GF-D8 (cell line): Measurements from ENCODE around the gene CTLA4.
"Not testable (repeated sequence)": the region's sequence is repeated elsewhere in the genome, so short reads cannot be mapped to it uniquely, and the experiment has no call there.

Source experiments
- DNase-seq: peaks from one replicate; lab custom pipeline; 2025; lab: John Stamatoyannopoulos, UW

The CTLA4 gene

DNA sequence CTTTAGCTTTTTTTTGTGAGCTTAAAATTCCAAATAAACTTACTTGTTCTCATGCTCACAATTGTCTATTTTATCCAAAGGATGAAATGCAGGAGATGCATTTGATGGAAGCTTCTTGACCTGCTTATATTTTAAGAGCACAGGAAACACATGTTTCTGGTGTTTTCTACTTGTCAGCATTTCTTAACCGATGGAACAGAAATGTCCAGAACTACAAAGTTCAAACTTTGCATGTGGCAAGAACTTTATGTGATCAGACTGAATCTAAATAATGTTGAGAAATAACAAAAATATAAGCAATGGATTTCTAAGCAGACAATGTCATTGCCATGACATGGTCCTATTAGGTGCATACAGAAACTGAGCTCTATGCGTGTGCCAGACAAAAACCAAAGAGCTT is 9.9 kb upstream of the CTLA4 start:
- no peak for DNase-seq

- DNase-seq = no peak
These were observed 9.4 kb upstream of the CTLA4 start for GRCh38 chr2:203858176-203858575.

- DNase-seq = no peak
These were observed 8.4 kb upstream of the CTLA4 start for GRCh38 chr2:203859030-203859789.

GRCh38 chr2:203861197-203861596 is 6.4 kb upstream of the CTLA4 start:
- DNase-seq = no peak

DNA sequence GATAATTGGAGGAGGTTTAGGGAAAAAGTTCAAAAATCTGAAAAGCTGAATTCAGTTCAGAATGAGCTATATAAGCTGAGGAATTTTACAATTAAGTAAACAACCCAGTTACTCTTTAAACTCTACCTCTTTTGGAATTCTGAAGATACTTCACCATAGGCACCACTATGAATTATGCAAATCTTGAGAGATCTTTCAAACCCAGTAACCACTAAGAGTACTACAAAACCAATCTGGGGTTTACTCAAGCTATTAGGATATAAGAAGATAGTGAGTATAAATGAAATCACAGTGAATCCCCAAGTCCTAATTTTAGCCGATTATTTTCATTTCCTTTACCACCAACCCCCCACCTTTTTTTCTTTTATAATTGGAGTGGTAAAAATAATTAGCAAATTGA is 6.0 kb upstream of the CTLA4 start:
- DNase-seq = no peak

DNA sequence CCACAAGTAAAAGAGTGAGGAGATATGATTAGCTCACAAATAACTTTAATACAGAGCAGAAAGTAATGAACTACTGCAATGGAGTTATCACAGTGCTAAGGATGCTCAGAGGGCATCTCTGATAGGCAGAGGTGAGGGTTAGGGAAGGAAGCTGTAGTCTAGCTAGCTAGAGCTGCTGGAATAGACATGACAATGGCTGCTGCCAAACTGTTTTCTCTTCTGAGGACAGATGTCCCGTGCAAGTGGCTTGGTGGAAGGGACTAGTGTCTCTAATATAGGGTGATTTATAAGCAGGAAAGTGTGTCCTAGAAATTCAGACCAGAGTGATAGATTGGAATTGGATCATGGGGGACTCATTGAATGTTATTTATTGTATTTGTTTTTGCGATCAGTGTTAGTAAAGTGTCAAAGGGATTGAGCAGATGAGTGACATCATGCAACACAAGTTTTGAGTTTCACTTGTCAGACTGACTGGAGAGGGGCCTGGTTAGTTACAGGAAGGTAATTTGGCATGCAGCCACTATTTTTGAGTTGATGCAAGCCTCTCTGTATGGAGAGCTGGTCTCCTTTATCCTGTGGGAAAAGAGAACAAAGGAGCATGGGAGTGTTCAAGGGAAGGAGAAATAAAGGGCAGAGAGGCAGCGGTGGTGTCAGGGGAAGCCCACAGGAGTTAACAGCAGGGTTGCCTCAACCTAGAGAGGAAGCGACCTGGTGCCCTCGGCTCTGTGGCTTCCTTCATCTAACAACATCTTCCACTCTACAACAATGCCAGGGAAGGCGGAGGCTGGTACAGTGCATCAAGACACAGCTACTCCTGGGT is 1.9 kb downstream of the CTLA4 start:
- no peak for DNase-seq

DNA sequence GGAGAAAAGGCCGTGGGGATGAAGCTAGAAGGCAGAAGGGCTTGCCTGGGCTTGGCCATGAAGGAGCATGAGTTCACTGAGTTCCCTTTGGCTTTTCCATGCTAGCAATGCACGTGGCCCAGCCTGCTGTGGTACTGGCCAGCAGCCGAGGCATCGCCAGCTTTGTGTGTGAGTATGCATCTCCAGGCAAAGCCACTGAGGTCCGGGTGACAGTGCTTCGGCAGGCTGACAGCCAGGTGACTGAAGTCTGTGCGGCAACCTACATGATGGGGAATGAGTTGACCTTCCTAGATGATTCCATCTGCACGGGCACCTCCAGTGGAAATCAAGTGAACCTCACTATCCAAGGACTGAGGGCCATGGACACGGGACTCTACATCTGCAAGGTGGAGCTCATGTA is 2.9 kb downstream of the CTLA4 start:
- DNase-seq = no peak

GRCh38 chr2:203870941-203871340 is 3.4 kb downstream of the CTLA4 start:
- no peak for DNase-seq

- DNase-seq = no peak
These were observed 3.9 kb downstream of the CTLA4 start for GRCh38 chr2:203871371-203871983.

- no peak for DNase-seq
These were observed 5.9 kb downstream of the CTLA4 start for GRCh38 chr2:203873461-203873860.

GRCh38 chr2:203873921-203874631 is 6.5 kb downstream of the CTLA4 start:
- DNase-seq = no peak

DNA sequence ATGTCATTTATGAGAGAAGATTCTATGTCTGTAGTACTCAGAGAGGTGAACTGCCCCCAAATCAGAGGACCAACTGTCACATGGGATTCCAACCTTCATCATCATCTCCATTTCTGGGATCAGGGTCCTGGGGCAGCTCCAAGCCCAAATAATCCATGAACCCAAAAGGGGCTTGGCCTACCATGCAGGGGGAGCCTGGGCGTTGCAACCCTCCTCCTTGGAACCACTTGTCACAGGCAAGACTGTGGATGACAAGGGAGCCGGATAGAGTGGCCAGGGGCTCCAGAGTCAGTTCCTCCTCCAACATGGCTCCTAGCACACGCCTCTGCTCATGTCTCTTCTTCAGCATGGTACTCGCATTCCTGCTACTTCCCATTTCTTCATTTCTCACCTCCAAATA is 7.9 kb downstream of the CTLA4 start:
- DNase-seq = no peak

- DNase-seq = no peak
These were observed 8.8 kb downstream of the CTLA4 start for GRCh38 chr2:203876328-203876727.

- no peak for DNase-seq
These were observed 10.5 kb downstream of the CTLA4 start for GRCh38 chr2:203878063-203878462.

- DNase-seq = no peak
These were observed 13.1 kb downstream of the CTLA4 start for GRCh38 chr2:203880557-203881125.

DNA sequence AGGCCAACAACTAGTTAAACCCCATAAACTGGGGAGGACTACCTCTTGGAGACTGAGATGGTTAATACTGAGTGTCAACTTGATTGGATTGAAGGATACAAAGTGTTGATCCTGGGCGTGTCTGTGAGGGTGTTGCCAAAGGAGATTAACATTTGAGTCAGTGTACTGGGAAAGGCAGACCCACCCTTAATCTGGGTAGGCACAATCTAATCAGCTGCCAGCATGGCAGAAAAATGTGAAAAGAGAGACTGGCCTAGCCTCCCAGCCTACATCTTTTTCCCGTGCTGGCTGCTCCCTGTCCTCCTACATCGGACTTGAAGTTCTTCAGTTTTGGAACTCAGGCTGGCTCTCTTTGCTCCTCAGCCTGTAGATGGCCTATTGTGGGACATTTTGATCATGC is 13.6 kb downstream of the CTLA4 start:
- not testable (repeated sequence) for DNase-seq

DNA sequence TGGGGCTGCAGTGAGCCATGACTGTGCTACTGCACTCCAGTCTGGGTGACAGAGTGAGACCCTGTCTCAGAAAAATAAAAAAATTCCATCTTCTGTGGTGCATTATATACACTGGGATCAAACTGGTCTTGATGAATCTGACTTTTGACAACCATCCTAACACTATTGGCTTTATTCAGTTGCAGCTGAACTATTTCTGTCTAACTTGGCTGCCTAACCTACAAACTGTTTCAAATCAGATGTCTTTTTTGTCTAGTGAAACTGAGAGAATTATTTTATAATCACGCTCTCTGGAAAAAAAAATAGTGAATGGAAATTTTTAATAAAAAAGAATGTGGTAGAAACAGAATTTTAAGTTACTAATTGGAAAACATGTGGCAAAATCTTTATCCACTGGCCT is 15.0 kb downstream of the CTLA4 start:
- no peak for DNase-seq

GRCh38 chr2:203886661-203887151 is 19.1 kb downstream of the CTLA4 start:
- DNase-seq = no peak

DNA sequence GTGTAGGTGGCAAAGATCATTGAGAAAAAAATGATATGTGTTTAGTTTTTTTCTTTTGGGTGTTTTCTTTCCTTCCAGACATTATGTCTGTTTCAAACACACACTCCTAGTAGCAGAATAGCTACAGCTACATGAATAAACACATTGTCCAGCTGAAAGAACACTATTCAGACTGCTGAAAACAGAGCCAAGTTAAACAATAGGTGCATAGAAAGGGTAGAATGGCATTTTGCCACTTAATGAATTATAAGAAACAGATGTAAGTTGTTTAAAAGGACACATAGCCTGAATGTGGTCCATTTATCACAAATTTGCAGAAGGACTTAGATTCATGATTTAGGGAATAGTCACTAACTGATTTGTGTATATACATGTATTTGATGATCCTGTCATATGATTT is 20.1 kb downstream of the CTLA4 start:
- DNase-seq = no peak

GRCh38 chr2:203889542-203889941 is 22.0 kb downstream of the CTLA4 start:
- no peak for DNase-seq

- DNase-seq = no peak
These were observed 22.4 kb downstream of the CTLA4 start for GRCh38 chr2:203889944-203890343.

- no peak for DNase-seq
These were observed 23.2 kb downstream of the CTLA4 start for GRCh38 chr2:203890733-203891132.
